ENCODE measurements around the gene ATP2B2.

DNA sequence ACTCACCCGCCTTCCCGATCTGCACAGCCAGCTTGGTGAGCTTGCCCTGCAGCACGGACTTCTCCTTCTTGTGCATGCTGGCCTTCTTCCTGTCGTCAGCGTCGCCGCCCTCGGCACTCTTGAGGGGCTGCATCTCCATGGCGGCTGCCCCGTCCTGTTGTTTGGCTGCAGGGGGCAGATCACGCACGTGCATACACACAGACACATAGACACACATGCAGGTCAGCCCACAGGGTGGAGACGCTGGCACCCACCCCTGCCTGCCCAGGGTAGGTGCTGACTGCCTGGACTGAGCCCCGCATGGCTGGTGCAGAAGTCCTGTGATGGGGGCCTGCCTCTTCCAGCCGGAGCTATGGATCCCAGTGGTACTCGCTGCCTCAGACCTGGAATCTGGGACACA lies 127.1 kb downstream of the ATP2B2 start:
- no peak for TF ChIP-seq MAX (IDR thresholded peaks at IDR 0.05)
- no peak for TF ChIP-seq SMC3 (IDR thresholded peaks at IDR 0.05)
- TF ChIP-seq, protein P1, sequence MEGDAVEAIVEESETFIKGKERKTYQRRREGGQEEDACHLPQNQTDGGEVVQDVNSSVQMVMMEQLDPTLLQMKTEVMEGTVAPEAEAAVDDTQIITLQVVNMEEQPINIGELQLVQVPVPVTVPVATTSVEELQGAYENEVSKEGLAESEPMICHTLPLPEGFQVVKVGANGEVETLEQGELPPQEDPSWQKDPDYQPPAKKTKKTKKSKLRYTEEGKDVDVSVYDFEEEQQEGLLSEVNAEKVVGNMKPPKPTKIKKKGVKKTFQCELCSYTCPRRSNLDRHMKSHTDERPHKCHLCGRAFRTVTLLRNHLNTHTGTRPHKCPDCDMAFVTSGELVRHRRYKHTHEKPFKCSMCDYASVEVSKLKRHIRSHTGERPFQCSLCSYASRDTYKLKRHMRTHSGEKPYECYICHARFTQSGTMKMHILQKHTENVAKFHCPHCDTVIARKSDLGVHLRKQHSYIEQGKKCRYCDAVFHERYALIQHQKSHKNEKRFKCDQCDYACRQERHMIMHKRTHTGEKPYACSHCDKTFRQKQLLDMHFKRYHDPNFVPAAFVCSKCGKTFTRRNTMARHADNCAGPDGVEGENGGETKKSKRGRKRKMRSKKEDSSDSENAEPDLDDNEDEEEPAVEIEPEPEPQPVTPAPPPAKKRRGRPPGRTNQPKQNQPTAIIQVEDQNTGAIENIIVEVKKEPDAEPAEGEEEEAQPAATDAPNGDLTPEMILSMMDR (IDR thresholded peaks at IDR 0.05) = no peak
